NCI-H1105 treated with DMSO at 0.1 percent for 48 hours (cell line): ENCODE measurements around the gene SLC35E4.
A peak's percentile ranks its signal among the peaks of the same experiment; 100 is the strongest.
"Not testable (repeated sequence)": the region's sequence is repeated elsewhere in the genome, so short reads cannot be mapped to it uniquely, and the experiment has no call there.

ENCODE experiments used
- DNase-seq: peaks from one replicate; lab custom pipeline; 2025; lab: John Stamatoyannopoulos, UW

The SLC35E4 gene

GRCh38 chr22:30650508-30651116 is 15.0 kb downstream of the SLC35E4 start:
- DNase-seq, result no peak

- DNase-seq, result no peak
Observed at GRCh38 chr22:30652852-30653251, 17.3 kb downstream of the SLC35E4 start.

GRCh38 chr22:30654361-30654760 is 18.8 kb downstream of the SLC35E4 start:
- no peak for DNase-seq

GRCh38 chr22:30655532-30655931 is 20.0 kb downstream of the SLC35E4 start:
- no peak for DNase-seq

GRCh38 chr22:30662040-30662439 is 26.5 kb downstream of the SLC35E4 start:
- DNase-seq, result peak; percentile 49

GRCh38 chr22:30664798-30665197 is 29.2 kb downstream of the SLC35E4 start:
- no peak for DNase-seq

GRCh38 chr22:30665266-30665665 is 29.7 kb downstream of the SLC35E4 start:
- DNase-seq, result no peak

GRCh38 chr22:30665786-30666185 is 30.2 kb downstream of the SLC35E4 start:
- DNase-seq, result no peak

- no peak for DNase-seq
Observed at GRCh38 chr22:30667107-30667493, 31.5 kb downstream of the SLC35E4 start.

GRCh38 chr22:30667494-30668385 is 32.2 kb downstream of the SLC35E4 start, which contains the start of gene DUSP18:
TSS of gene DUSP18 (minus strand) at chr22:30667875. CDS start at chr22:30664003, 3,872 bp downstream.
- peak; percentile 90 for DNase-seq

- DNase-seq, result peak; percentile 35
Observed at GRCh38 chr22:30668386-30668710, 32.8 kb downstream of the SLC35E4 start.

- DNase-seq, result no peak
Observed at GRCh38 chr22:30671071-30671470, 35.5 kb downstream of the SLC35E4 start.

GRCh38 chr22:30673136-30673535 is 37.6 kb downstream of the SLC35E4 start:
- no peak for DNase-seq

GRCh38 chr22:30674482-30674881 is 38.9 kb downstream of the SLC35E4 start:
- no peak for DNase-seq

- peak; percentile 29 for DNase-seq
Observed at GRCh38 chr22:30675436-30675835, 39.9 kb downstream of the SLC35E4 start.

GRCh38 chr22:30676565-30676964 is 41.0 kb downstream of the SLC35E4 start:
- DNase-seq, result not testable (repeated sequence)

- DNase-seq, result not testable (repeated sequence)
Observed at GRCh38 chr22:30679895-30680690, 44.5 kb downstream of the SLC35E4 start.

- no peak for DNase-seq
Observed at GRCh38 chr22:30680991-30681770, 45.6 kb downstream of the SLC35E4 start.

GRCh38 chr22:30681831-30682230 is 46.2 kb downstream of the SLC35E4 start:
- no peak for DNase-seq

- no peak for DNase-seq
Observed at GRCh38 chr22:30685178-30685577, 49.6 kb downstream of the SLC35E4 start.

GRCh38 chr22:30687358-30687757 is 51.8 kb downstream of the SLC35E4 start:
- no peak for DNase-seq

- no peak for DNase-seq
Observed at GRCh38 chr22:30689622-30690021, 54.0 kb downstream of the SLC35E4 start.
